IPS DF 6.9 (cell line): ENCODE data around the gene EEFSEC.

ENCODE experiments used
- DNase-seq: peaks from one replicate; pipeline ENCODE4 v3.0.0-alpha.2; 2013; ENCODE audit warnings: low read depth, low spot score
- H3K27ac ChIP-seq: one replicate; pipeline ENCODE4 v1.5.1; 2013; ENCODE audit warnings: low read length, control low read depth
- H3K27me3 ChIP-seq: 2 replicates; pipeline ENCODE4 v1.6.1; 2013; ENCODE audit warnings: mild to moderate bottlenecking, low read length; ENCODE audit not compliant: control insufficient read depth, insufficient read depth
- H3K36me3 ChIP-seq: 2 replicates; pipeline ENCODE4 v1.6.1; 2013; ENCODE audit warnings: low read length; ENCODE audit not compliant: control insufficient read depth, insufficient read depth
- H3K4me1 ChIP-seq: 2 replicates; pipeline ENCODE4 v1.6.1; 2013; ENCODE audit warnings: low read length; ENCODE audit not compliant: control insufficient read depth, insufficient read depth
- H3K4me3 ChIP-seq: 2 replicates; pipeline ENCODE4 v1.5.1; 2013; ENCODE audit warnings: mild to moderate bottlenecking, low read length
- H3K9me3 ChIP-seq: 2 replicates; pipeline ENCODE4 v1.6.1; 2013; ENCODE audit warnings: low read length, inconsistent platforms; ENCODE audit not compliant: control insufficient read depth, insufficient read depth
- WGBS: extraction: QIAGEN DNeasy Blood & Tissue Kit; methylation state at CpG from one replicate; pipeline ENCODE4 v1.1.7; 2013; ENCODE audit warnings: mixed read lengths, missing lambda C conversion rate; ENCODE audit not compliant: insufficient read length, insufficient coverage; 5-methylcytosine and 5-hydroxymethylcytosine counted together

The EEFSEC gene

DNA sequence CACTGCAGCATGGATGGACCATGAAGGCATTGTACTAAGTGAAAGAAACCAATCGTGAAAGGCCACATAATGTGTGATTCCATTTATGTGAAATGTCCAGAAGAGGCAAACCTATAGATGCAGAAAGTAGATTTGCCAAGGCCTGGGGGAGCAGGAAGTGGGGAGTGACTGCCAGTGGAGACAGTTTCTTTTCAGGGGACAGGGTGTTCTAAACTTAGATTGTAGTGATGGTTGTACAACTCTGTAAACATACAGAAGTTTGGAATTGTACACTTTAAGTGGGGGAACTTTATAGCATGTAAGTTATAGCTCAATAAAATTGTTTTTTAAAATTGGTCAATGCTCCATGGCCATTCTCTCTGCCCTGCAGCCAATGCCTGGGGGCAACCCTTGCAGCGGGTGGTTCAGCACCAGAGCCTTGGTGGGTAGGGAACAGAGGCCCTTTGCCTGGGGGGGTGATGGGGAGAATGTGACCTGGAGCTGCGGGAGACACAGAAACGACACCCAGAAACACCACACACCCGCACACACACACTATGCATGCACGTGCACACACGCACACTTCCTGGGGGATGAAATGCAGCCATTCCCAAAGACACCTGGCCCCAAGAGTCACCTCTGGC lies 270.4 kb downstream of the EEFSEC start:
- no peaks in the 10 kb centered on the region for H3K36me3 ChIP-seq
- H3K9me3 ChIP-seq = no peaks in the 10 kb centered on the region
- WGBS = no CpG with 5 or more reads among the region's 7 CpGs
- peaks cover 7% of the 10 kb centered on the region for H3K27me3 ChIP-seq
- peaks cover 5% of the 10 kb centered on the region for H3K4me1 ChIP-seq
- no peak for DNase-seq
- H3K27ac ChIP-seq = no peak overlapping the region
- H3K4me3 ChIP-seq = no peak overlapping the region

- H3K4me3 ChIP-seq = no peak overlapping the region
- no peaks in the 10 kb centered on the region for H3K9me3 ChIP-seq
- no CpG with 5 or more reads among the region's 14 CpGs for WGBS
- no peak overlapping the region for H3K27ac ChIP-seq
- peaks cover 5% of the 10 kb centered on the region for H3K4me1 ChIP-seq
- H3K36me3 ChIP-seq = no peaks in the 10 kb centered on the region
- peaks cover 7% of the 10 kb centered on the region for H3K27me3 ChIP-seq
- no peak for DNase-seq
Observed at GRCh38 chr3:128424508-128425069, 271.3 kb downstream of the EEFSEC start.

DNA sequence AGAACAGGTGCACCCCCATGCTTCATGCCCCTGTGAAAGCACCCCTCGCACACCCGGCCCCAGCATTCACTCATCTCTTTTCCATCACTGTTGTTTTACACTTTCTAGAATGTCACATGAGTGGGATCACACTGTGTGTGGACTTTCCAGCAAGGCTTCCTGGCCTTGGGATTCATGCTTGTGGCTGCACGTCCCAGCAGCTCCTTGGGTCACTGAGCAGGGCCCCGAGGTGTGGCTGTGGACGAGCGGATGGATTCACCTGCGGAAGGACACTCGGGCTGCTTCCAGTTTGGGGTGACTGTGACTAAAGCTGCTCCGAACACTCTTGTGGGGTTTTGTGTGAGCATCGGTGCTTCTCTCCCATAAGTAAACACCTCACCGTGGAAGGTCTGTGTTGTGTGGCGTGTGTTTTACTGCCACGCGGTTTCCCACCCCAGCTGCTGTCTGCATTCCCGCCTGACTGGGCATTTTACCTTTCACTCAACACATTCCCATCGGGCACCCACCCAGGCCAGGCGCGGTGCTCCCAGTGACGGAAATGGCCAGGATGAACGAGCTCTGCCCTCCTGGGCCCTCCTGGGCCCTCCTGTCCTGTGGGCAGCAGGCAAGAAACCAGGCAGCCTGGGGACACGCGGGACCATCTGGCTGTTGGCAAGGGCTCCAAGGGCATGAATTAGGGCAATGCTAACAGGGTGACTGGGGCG lies 272.0 kb downstream of the EEFSEC start:
- no peak for DNase-seq
- no CpG with 5 or more reads among the region's 23 CpGs for WGBS
- no peak overlapping the region for H3K27ac ChIP-seq
- H3K36me3 ChIP-seq = no peaks in the 10 kb centered on the region
- peaks cover 7% of the 10 kb centered on the region for H3K27me3 ChIP-seq
- no peaks in the 10 kb centered on the region for H3K9me3 ChIP-seq
- no peak overlapping the region for H3K4me3 ChIP-seq
- peaks cover 4% of the 10 kb centered on the region for H3K4me1 ChIP-seq

GRCh38 chr3:128425846-128426127 lies 272.5 kb downstream of the EEFSEC start:
- Histone ChIP-seq H3K4me3 (no peak overlapping the region), H3K9me3 (no peaks in the 10 kb centered on the region), H3K27ac (no peak overlapping the region), H3K36me3 (no peaks in the 10 kb centered on the region), H3K27me3 (peaks cover 8% of the 10 kb centered on the region), H3K4me1 (peaks cover 3% of the 10 kb centered on the region)
- DNase-seq = no peak
- WGBS = no CpG with 5 or more reads among the region's 8 CpGs

- no peak overlapping the region for H3K27ac ChIP-seq
- DNase-seq = no peak
- no peaks in the 10 kb centered on the region for H3K9me3 ChIP-seq
- no peaks in the 10 kb centered on the region for H3K36me3 ChIP-seq
- H3K4me1 ChIP-seq = peaks cover 3% of the 10 kb centered on the region
- H3K27me3 ChIP-seq = peaks cover 10% of the 10 kb centered on the region
- H3K4me3 ChIP-seq = no peak overlapping the region; the same call in 1 of the 2 replicates
- no CpG with 5 or more reads among the region's 66 CpGs for WGBS
Observed at GRCh38 chr3:128426128-128426921, 273.0 kb downstream of the EEFSEC start.

- H3K27ac ChIP-seq = no peak overlapping the region
- no peaks in the 10 kb centered on the region for H3K36me3 ChIP-seq
- no peak overlapping the region for H3K4me3 ChIP-seq
- no CpG with 5 or more reads among the region's 15 CpGs for WGBS
- H3K27me3 ChIP-seq = peaks cover 15% of the 10 kb centered on the region
- H3K4me1 ChIP-seq = peaks cover 3% of the 10 kb centered on the region
- DNase-seq = no peak
- H3K9me3 ChIP-seq = no peaks in the 10 kb centered on the region
Observed at GRCh38 chr3:128427175-128427857, 274.0 kb downstream of the EEFSEC start.

GRCh38 chr3:128427872-128428822 lies 274.9 kb downstream of the EEFSEC start:
- no peak for DNase-seq
- Histone ChIP-seq H3K9me3 (no peaks in the 10 kb centered on the region), H3K4me1 (peaks cover 4% of the 10 kb centered on the region), H3K27ac (no peak overlapping the region), H3K27me3 (peaks cover 15% of the 10 kb centered on the region), H3K36me3 (no peaks in the 10 kb centered on the region), H3K4me3 (no peak overlapping the region)
- WGBS = no CpG with 5 or more reads among the region's 19 CpGs

DNA sequence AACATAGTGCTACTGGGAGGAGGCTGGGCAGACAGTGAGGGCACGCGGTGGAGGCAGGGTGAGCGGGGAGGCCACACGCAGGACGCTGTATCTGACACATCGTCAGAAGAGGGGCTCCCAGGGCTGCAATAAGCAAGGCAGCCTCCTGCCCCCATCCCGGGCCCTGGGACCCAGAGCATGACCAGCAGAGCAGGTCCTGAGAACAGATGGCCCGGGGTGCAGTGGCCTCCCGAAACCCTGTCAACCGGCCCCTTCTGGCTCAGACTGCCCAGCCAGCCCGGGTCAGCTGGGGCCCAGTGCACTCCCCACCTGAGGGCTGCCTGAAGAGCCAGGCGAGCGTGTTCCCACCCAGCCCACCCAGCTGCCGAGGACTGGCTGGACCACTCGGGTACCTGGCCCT lies 276.0 kb downstream of the EEFSEC start:
- whole genome bisulfite sequencing = no CpG with 5 or more reads among the region's 15 CpGs
- no peaks in the 10 kb centered on the region for H3K9me3 ChIP-seq
- H3K27me3 ChIP-seq = peaks cover 15% of the 10 kb centered on the region

GRCh38 chr3:128429751-128430150 lies 276.5 kb downstream of the EEFSEC start:
- Histone ChIP-seq H3K4me3 (no peak overlapping the region), H3K36me3 (no peaks in the 10 kb centered on the region), H3K4me1 (peaks cover 13% of the 10 kb centered on the region), H3K9me3 (no peaks in the 10 kb centered on the region), H3K27ac (no peak overlapping the region), H3K27me3 (peaks cover 15% of the 10 kb centered on the region)
- WGBS = no CpG with 5 or more reads among the region's 8 CpGs
- no peak for DNase-seq

More for the DNA sequence above, 276.0 kb downstream of the EEFSEC start:
- DNase-seq = no peak
- Histone ChIP-seq H3K4me1 (peaks cover 13% of the 10 kb centered on the region), H3K27ac (no peak overlapping the region), H3K36me3 (no peaks in the 10 kb centered on the region), H3K4me3 (no peak overlapping the region)
